ENCODE data around the gene LRRC8A.

LRRC8A gene

DNA sequence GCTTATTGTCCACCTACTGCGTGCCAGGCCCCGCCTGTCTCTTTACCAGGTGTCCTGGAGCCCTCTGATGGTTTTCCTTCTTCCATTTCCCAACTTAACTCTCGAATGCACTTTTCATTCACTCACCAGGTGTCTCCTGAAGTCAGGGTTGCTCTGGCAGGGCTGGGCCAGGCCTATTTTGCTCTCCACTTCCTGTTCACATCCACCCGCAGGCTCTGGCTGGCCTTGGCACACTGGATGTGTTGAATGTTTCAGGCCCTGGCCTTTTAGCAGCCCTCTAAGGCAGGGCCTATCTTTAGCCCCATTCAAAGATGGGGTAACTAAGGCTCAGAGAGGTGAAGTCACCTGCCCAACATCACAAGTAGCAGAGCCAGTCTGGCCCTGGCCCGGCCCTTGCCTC, 16.4 kb downstream of the LRRC8A start:
- peaks cover 28% of the 10 kb centered on the region for H3K36me3 Mint-ChIP-seq (ENCODE audit: insufficient read depth)
- peak overlapping the region; percentile 86 for H3K27ac Mint-ChIP-seq (ENCODE audit: low read depth)
- DNase-seq (ENCODE audit: low spot score in 2 of 2) (no peak), ATAC-seq (replicated peaks; ENCODE audit: extremely low read depth, poor library complexity, severe bottlenecking) (no peak)
- H3K27me3 Mint-ChIP-seq, result no peaks in the 10 kb centered on the region
- H3K4me3 Mint-ChIP-seq, result peak overlapping the region; percentile 59
- H3K4me1 Mint-ChIP-seq, result peaks cover 67% of the 10 kb centered on the region
- no peaks in the 10 kb centered on the region for H3K9me3 Mint-ChIP-seq

DNA sequence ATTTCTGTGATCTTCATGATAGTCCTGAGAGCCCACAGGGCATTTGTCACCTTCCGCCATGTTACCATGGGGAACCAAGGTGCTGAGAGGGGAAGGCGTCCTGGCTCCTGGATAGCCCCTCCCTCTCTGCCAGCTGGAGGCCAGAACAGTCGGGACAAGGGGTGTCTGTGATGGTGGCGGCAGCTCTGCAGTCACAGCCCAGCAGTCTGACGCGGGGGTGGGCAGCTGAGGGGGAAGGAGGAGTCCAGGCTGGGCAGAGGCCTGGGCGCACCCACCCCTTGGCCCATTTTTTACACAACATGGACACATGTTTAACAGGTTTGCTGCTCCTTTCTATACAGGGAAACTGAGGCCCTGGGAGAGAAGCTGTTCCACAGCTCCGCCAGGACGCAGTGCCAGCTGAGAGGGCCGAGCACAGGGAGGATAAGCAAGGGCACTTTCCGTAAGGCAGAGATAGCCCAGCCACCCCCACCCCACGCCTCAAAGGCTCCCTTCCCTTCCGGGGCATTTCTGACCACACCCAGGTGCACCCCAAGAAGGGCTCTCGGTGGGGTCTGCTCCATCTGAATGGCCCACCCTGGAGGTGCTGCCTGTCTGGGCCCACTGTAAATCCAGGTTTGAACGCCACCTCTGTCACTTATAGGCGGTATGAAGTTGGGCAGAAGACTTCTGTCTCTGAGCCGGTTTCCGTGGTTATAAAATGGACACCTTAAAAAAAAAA, 17.1 kb downstream of the LRRC8A start:
- no peak for DNase-seq (ENCODE audit: low spot score in 2 of 2)
- Mint-ChIP-seq H3K36me3 (ENCODE audit: insufficient read depth) (peaks cover 27% of the 10 kb centered on the region), H3K9me3 (no peaks in the 10 kb centered on the region), H3K4me1 (peaks cover 65% of the 10 kb centered on the region), H3K27ac (ENCODE audit: low read depth) (peak overlapping the region; percentile 86), H3K4me3 (peak overlapping the region; percentile 59), H3K27me3 (no peaks in the 10 kb centered on the region)
- ATAC-seq (replicated peaks; ENCODE audit: extremely low read depth, poor library complexity, severe bottlenecking), result no peak

DNA sequence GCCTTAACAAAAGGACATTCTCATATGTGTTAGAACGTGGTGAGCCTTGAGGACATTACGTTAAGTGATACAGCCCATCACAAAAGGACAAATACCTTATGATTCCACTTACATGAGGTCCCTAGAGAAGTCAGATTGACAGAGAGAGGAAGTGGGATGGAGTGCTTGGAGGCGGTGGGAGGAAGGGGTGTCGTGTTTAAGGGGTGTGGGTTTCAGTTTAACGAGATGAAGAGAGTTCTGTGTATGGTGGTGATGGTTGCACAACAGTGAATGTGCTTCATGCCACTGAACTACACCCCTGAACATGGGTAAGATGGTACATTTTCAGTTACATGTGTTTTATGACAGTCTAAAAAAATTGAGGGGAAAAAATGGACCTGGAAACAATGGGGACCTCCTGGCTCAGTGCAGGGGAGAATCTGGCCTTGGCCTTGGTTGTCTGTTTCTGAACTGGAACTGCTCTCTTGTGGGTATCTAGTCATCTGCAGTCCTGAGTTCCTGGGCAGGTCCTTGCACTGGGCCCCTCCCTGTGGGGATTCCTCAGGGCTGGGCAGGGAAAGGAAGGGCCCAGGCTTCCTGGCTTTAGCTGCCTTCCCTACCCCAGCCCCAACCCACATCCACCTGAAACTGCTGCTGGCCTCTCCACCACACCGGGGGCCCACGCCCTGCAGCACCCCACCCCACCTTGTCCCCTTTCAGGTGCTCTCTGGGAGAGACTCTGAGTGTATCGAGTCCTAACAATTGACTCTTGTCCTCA, 17.8 kb downstream of the LRRC8A start:
- H3K9me3 Mint-ChIP-seq, result no peaks in the 10 kb centered on the region
- H3K27ac Mint-ChIP-seq (ENCODE audit: low read depth), result peak overlapping the region; percentile 33
- peak overlapping the region; percentile 59 for H3K4me3 Mint-ChIP-seq
- H3K27me3 Mint-ChIP-seq, result no peaks in the 10 kb centered on the region
- ATAC-seq (replicated peaks; ENCODE audit: extremely low read depth, poor library complexity, severe bottlenecking), result no peak
- no peak for DNase-seq (ENCODE audit: low spot score in 2 of 2)
- peaks cover 28% of the 10 kb centered on the region for H3K36me3 Mint-ChIP-seq (ENCODE audit: insufficient read depth)
- H3K4me1 Mint-ChIP-seq, result peaks cover 62% of the 10 kb centered on the region

DNA sequence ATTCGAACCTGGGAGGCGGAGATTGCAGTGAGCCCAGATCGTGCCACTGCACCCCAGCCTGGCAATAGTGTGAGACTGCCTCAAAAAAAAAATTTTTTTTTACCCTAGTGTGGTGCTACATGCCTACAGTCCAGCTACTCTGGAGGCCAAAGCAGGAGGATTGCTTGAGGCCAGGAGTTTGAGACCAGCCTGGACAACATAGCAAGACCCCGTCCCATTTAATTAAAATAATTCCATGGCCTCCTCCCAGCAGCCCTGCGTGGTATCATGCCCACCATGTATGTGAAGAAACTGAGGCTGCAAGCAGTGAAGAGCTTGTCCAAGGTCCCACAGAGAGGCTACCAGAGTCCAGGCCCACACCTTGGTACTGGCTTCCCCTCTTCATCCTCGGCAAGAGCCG, 19.4 kb downstream of the LRRC8A start:
- no peaks in the 10 kb centered on the region for H3K9me3 Mint-ChIP-seq
- ATAC-seq (replicated peaks; ENCODE audit: extremely low read depth, poor library complexity, severe bottlenecking), result no peak
- H3K36me3 Mint-ChIP-seq (ENCODE audit: insufficient read depth), result peaks cover 23% of the 10 kb centered on the region
- no peak overlapping the region for H3K4me3 Mint-ChIP-seq
- H3K27me3 Mint-ChIP-seq, result no peaks in the 10 kb centered on the region
- peaks cover 48% of the 10 kb centered on the region for H3K4me1 Mint-ChIP-seq
- peak overlapping the region; percentile 96 for H3K27ac Mint-ChIP-seq (ENCODE audit: low read depth)
- no peak for DNase-seq (ENCODE audit: low spot score in 2 of 2)

DNA sequence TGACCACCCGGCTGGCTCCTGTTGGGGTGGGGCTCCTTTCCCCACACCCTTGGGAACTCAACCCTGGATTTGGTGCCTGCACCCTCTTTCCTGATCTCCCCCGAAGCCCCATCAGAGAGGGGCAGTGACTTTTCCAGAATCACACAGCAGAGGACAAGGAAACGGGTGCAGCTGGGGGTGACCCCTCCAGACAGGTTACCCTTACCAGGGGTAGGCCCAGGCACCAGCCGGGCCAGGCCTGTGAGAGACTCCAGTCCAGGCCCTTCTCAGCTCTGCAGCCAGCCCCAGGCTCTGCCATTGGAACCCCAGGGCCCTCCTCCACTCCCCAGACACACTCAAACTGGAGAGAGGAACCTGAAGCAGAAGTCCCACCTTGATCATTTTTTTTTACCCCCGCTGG, 19.9 kb downstream of the LRRC8A start:
- H3K4me1 Mint-ChIP-seq, result peaks cover 44% of the 10 kb centered on the region
- no peaks in the 10 kb centered on the region for H3K27me3 Mint-ChIP-seq
- ATAC-seq (replicated peaks; ENCODE audit: extremely low read depth, poor library complexity, severe bottlenecking), result no peak
- H3K36me3 Mint-ChIP-seq (ENCODE audit: insufficient read depth), result peaks cover 23% of the 10 kb centered on the region
- no peaks in the 10 kb centered on the region for H3K9me3 Mint-ChIP-seq
- peak overlapping the region; percentile 69 for H3K4me3 Mint-ChIP-seq
- peak overlapping the region; percentile 96 for H3K27ac Mint-ChIP-seq (ENCODE audit: low read depth)
- DNase-seq (ENCODE audit: low spot score in 2 of 2), result no peak

DNA sequence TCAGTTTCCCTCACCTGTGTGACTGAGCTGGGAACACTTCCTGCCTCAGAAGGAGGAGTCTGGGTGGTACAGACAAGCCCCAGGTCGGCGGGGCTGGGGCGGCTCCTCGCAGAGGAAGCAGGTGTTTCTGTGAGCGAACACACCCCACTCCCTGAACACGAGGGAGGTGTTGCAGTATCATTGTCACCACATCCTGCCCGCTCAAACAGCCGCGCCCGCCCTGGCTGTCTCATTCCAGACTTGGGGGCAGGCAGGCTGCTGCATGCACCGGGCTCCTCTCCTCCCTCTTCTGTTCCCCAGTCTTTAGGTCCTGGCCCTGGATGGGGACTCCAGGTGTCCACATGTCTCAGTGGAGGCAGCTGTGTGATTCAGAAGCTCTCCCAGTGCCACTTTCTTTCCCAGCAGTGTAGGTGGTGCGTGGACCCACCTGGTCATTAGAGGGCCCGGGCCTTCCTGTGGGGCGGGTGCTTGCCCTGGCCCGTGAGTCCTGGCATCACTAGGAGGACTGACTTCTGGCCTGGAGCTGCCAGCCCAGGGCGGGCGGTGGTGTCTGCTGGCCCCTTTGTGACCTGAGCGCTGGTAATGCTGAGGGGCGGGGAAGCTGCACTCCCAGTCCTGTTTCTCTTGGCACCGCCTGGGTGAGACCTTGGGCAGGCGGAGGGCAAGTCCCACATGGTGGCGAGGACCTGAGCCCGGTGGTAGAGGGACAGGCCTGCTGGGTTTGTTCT, 20.6 kb downstream of the LRRC8A start:
- Mint-ChIP-seq H3K27me3 (no peaks in the 10 kb centered on the region), H3K4me3 (peak overlapping the region; percentile 69), H3K4me1 (peaks cover 44% of the 10 kb centered on the region), H3K36me3 (ENCODE audit: insufficient read depth) (peaks cover 24% of the 10 kb centered on the region), H3K27ac (ENCODE audit: low read depth) (peak overlapping the region; percentile 96), H3K9me3 (no peaks in the 10 kb centered on the region)
- DNase-seq (ENCODE audit: low spot score in 2 of 2) (peak; percentile 67 to 85), ATAC-seq (replicated peaks; ENCODE audit: extremely low read depth, poor library complexity, severe bottlenecking) (peak; percentile 98)

DNA sequence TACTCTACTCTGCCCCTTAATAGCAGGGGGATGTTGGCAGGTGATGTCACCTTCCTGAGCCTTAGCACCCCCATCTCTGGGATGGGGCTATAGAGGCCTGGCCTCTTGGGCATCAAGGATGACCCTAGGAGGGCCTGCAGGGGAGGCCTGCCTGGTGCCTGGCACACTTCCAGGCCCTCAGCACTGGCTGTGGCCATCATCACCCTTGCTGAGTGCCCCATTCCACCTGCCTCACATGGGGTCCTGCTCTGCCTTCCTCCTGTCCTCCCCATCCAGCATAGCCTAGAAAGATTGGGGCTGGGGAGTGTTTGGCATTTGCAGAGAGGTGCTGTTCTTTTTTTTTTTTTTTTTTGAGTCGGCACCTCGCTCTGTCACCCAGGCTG, 21.1 kb downstream of the LRRC8A start:
- Mint-ChIP-seq H3K9me3 (no peaks in the 10 kb centered on the region), H3K36me3 (ENCODE audit: insufficient read depth) (peaks cover 22% of the 10 kb centered on the region), H3K4me3 (peak overlapping the region; percentile 69), H3K27ac (ENCODE audit: low read depth) (peak overlapping the region; percentile 96), H3K27me3 (no peaks in the 10 kb centered on the region), H3K4me1 (peaks cover 42% of the 10 kb centered on the region)
- no peak for ATAC-seq (replicated peaks; ENCODE audit: extremely low read depth, poor library complexity, severe bottlenecking)
- DNase-seq (ENCODE audit: low spot score in 2 of 2), result no peak

DNA sequence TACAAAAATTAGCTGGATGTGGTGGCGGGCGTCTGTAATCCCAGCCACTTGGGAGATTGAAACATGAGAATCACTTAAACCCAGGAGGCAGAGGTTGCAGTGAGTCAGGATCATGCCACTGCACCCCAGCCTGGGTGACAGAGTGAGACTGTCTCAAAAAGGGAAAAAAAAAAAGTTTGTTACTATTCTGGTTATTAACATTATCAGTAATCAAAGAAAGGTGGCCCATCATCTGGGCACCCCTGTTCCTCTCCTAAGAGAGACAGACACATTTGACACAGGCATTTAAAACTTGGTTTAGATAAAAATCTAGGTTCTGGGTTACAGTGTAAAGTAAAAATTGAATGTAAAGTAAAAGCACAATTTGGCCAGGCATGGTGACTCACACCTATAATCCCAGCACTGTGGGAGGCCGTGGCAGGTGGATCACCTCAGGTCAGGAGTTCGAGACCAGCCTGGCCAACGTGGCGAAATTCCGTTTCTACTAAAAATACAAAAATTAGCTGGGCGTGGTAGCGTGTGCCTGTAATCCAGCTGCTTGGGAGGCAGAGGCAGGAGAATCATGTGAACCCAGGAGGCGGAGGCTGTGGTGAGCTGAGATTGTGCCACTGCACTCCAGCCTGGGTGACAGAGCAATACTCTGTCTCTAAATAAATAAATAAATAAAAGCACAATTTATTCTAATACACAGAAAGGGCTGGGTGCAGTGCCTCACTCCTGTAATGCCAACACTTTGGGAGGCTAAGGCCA, 22.1 kb downstream of the LRRC8A start:
- Mint-ChIP-seq H3K4me3 (no peak overlapping the region), H3K27me3 (no peaks in the 10 kb centered on the region), H3K4me1 (peaks cover 33% of the 10 kb centered on the region), H3K36me3 (ENCODE audit: insufficient read depth) (peaks cover 22% of the 10 kb centered on the region), H3K27ac (ENCODE audit: low read depth) (peak overlapping the region; percentile 96), H3K9me3 (no peaks in the 10 kb centered on the region)
- ATAC-seq (replicated peaks; ENCODE audit: extremely low read depth, poor library complexity, severe bottlenecking) (no peak), DNase-seq (ENCODE audit: low spot score in 2 of 2) (no peak)

DNA sequence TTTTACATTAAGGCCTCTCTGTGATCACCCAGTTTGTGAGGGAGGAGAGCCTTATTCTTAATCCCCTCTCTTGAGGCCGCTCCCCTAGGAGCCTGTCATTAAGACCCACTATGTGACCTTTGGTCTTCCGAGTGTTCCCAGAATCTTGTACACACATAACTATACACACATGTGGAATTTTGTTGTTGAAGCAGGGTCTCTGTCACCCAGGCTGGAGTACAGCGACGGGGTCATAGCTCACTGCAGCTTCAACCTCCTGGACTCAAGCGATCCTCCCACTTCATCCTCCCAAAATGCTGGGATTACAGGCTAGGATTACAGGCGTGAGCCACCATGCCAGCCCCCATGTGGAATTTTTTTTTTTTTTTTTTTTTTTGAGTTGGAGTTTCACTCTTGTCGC, 24.0 kb downstream of the LRRC8A start:
- H3K27me3 Mint-ChIP-seq, result no peaks in the 10 kb centered on the region
- no peak for ATAC-seq (replicated peaks; ENCODE audit: extremely low read depth, poor library complexity, severe bottlenecking)
- H3K36me3 Mint-ChIP-seq (ENCODE audit: insufficient read depth), result peaks cover 22% of the 10 kb centered on the region

DNA sequence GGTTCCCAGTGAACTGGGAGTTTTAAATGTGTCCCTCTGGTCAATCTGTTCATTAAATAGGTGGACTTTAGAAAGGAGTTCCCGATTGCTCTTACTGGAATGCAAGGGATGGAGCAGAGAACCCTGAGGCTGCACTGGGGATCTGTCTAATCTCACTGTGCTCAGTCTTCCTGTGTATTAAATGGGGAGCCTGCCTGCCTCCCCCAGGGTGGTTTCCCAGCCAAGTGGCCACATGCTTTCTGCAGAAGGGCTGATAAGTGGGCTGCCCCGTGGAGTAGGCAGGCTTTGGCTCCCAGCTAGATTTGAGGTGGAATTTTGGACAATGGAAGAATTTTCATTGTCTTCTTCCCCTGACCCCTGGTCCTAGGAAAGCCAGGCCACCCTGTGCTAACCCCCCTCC, 24.8 kb downstream of the LRRC8A start:
- Mint-ChIP-seq H3K27ac (ENCODE audit: low read depth) (peak overlapping the region; percentile 10), H3K9me3 (no peaks in the 10 kb centered on the region), H3K36me3 (ENCODE audit: insufficient read depth) (peaks cover 22% of the 10 kb centered on the region), H3K27me3 (no peaks in the 10 kb centered on the region), H3K4me3 (no peak overlapping the region), H3K4me1 (peaks cover 23% of the 10 kb centered on the region)
- ATAC-seq (replicated peaks; ENCODE audit: extremely low read depth, poor library complexity, severe bottlenecking) (no peak), DNase-seq (ENCODE audit: low spot score in 2 of 2) (no peak)

More for the DNA sequence above, 24.0 kb downstream of the LRRC8A start:
- peaks cover 25% of the 10 kb centered on the region for H3K4me1 Mint-ChIP-seq
- no peak overlapping the region for H3K27ac Mint-ChIP-seq (ENCODE audit: low read depth)
- H3K4me3 Mint-ChIP-seq, result no peak overlapping the region
- no peak for DNase-seq (ENCODE audit: low spot score in 2 of 2)
- H3K9me3 Mint-ChIP-seq, result no peaks in the 10 kb centered on the region

DNA sequence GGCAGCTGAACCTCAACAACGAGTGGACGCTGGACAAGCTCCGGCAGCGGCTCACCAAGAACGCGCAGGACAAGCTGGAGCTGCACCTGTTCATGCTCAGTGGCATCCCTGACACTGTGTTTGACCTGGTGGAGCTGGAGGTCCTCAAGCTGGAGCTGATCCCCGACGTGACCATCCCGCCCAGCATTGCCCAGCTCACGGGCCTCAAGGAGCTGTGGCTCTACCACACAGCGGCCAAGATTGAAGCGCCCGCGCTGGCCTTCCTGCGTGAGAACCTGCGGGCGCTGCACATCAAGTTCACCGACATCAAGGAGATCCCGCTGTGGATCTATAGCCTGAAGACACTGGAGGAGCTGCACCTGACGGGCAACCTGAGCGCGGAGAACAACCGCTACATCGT, 26.4 kb downstream of the LRRC8A start:
- H3K27ac Mint-ChIP-seq (ENCODE audit: low read depth), result peak overlapping the region; percentile 57
- no peaks in the 10 kb centered on the region for H3K9me3 Mint-ChIP-seq
- no peak overlapping the region for H3K4me3 Mint-ChIP-seq
- ATAC-seq (replicated peaks; ENCODE audit: extremely low read depth, poor library complexity, severe bottlenecking) (no peak), DNase-seq (ENCODE audit: low spot score in 2 of 2) (no peak)
- H3K36me3 Mint-ChIP-seq (ENCODE audit: insufficient read depth), result peaks cover 20% of the 10 kb centered on the region
- H3K4me1 Mint-ChIP-seq, result peaks cover 26% of the 10 kb centered on the region
- no peaks in the 10 kb centered on the region for H3K27me3 Mint-ChIP-seq

DNA sequence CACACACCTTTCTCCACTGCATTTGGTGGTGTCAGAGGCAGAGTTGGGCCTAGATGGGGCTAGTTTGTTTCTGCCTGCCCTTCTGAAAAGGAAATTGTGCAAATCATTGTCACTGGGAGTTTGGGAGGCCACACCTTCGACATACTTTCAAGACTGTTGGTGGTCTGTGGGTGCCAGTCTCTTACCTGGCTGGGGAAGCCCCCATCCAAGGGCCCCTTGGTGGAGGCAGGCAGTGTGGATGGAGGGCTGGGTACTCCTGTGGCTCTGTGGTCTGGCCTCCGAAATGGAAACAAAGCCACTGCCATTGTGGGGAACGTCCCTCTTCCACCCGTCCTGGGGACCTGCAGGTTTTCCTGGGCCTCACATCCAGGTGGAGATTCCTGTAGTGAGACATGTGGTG, 27.9 kb downstream of the LRRC8A start:
- peaks cover 18% of the 10 kb centered on the region for H3K36me3 Mint-ChIP-seq (ENCODE audit: insufficient read depth)
- ATAC-seq (replicated peaks; ENCODE audit: extremely low read depth, poor library complexity, severe bottlenecking), result no peak
- peak overlapping the region; percentile 57 for H3K27ac Mint-ChIP-seq (ENCODE audit: low read depth)

More for the DNA sequence above, 27.9 kb downstream of the LRRC8A start:
- H3K27me3 Mint-ChIP-seq, result no peaks in the 10 kb centered on the region
- peaks cover 30% of the 10 kb centered on the region for H3K4me1 Mint-ChIP-seq
- no peak for DNase-seq (ENCODE audit: low spot score in 2 of 2)
- no peaks in the 10 kb centered on the region for H3K9me3 Mint-ChIP-seq
- no peak overlapping the region for H3K4me3 Mint-ChIP-seq

All from central memory CD8-positive, alpha-beta T cell (primary cell).